Endothelial cell of umbilical vein (primary cell): Measurements from ENCODE around the gene ARL13A. TPM values are rescaled to one million over a fixed set of nuclear protein-coding genes. Genes with fewer than 3 reads are reported as not detected.

Experiments used
- BruUV-seq: library from RNA; stranded (reverse); fragments of 400-500 nt; replicated peaks from 2 replicates; lab custom pipeline; 2021; lab: Mats Ljungman, UMichigan
- CTCF ChIA-PET: fragments of 300-600, 350-600 bp; sonication (Branson Sonifier 250); formaldehyde crosslinking; loops from one replicate; lab custom pipeline; 2021; ENCODE audit warnings: antibody characterized with exemption, inconsistent platforms; lab: Charles Lee
- POLR2A ChIA-PET: fragments of 300-600, 350-600 bp; sonication (Branson Sonifier 250); formaldehyde crosslinking; loops from one replicate; lab custom pipeline; 2021; ENCODE audit warnings: antibody characterized with exemption, inconsistent platforms; lab: Charles Lee
- DNase-seq: peaks from one replicate; pipeline ENCODE4 v3.0.0-alpha.2; 2011; ENCODE audit warnings: low read depth, low spot score
- FAIRE-seq: peaks from 2 replicates; lab custom pipeline; 2011; peaks lifted over from hg19 to GRCh38; lab: Jason Lieb, UNC
- H2AFZ ChIP-seq: 2 replicates; pipeline ENCODE4 v1.6.0; 2012; ENCODE audit warnings: low read depth, low read length, control low read depth, inconsistent platforms
- H3K27ac ChIP-seq: 2 replicates; pipeline ENCODE4 v1.5.1; 2011; ENCODE audit warnings: low read depth, mild to moderate bottlenecking, control low read depth, low read length, moderate library complexity; ENCODE audit not compliant: insufficient read depth
- H3K27me3 ChIP-seq, 2 experiments: 2 replicates each; pipeline versions ENCODE4 v1.6.0 to v1.6.1; 2011; ENCODE audit warnings: low read length in 2 of 2, mixed read lengths in 1 of 2; ENCODE audit not compliant: control insufficient read depth in 2 of 2, insufficient read depth in 2 of 2
- H3K36me3 ChIP-seq, 2 experiments: 2 replicates in 1 of 2; 3 replicates in 1 of 2; pipeline ENCODE4 v1.5.1; 2011; ENCODE audit warnings: low read length in 2 of 2, mild to moderate bottlenecking in 1 of 2, moderate library complexity in 1 of 2; ENCODE audit not compliant: control insufficient read depth in 2 of 2, insufficient read depth in 2 of 2; ENCODE audit errors: extremely low read depth in 1 of 2
- H3K4me1 ChIP-seq: 3 replicates; pipeline ENCODE4 v1.5.1; 2011; ENCODE audit warnings: mild to moderate bottlenecking, low read length; ENCODE audit not compliant: control insufficient read depth, insufficient read depth; ENCODE audit errors: extremely low read depth
- H3K4me2 ChIP-seq: 2 replicates; pipeline ENCODE4 v1.6.1; 2011; ENCODE audit warnings: low read length, control low read depth, mixed read lengths; ENCODE audit not compliant: insufficient read depth
- H3K4me3 ChIP-seq, 3 experiments: fragments of 200-600 bp in 1 of 3; sonication (generic), shearing (Covaris generic) in 1 of 3; replicated peaks in 1 of 3; 2 replicates each; pipeline ENCODE4 v1.5.1; 2011 to 2016; ENCODE audit warnings: control low read depth in 3 of 3, low read length in 3 of 3, mild to moderate bottlenecking in 2 of 3, inconsistent platforms in 1 of 3, low read depth in 1 of 3, moderate library complexity in 1 of 3; ENCODE audit not compliant: insufficient read depth in 1 of 3
- H3K79me2 ChIP-seq: 2 replicates; pipeline ENCODE4 v1.6.0; 2012; ENCODE audit warnings: low read length, inconsistent platforms; ENCODE audit not compliant: control insufficient read depth, insufficient read depth
- H3K9ac ChIP-seq: replicated peaks from 2 replicates; pipeline ENCODE3; 2011; ENCODE audit warnings: low read length, control low read depth; ENCODE audit not compliant: insufficient read depth; ENCODE audit errors: extremely low read depth
- H3K9me1 ChIP-seq: replicated peaks from 3 replicates; pipeline ENCODE4 v1.6.0; 2011; ENCODE audit warnings: mild to moderate bottlenecking, low read length; ENCODE audit not compliant: control insufficient read depth, insufficient read depth; ENCODE audit errors: extremely low read depth
- H3K9me3 ChIP-seq: replicated peaks from 2 replicates; pipeline ENCODE4 v1.5.1; 2012; ENCODE audit warnings: low read length, inconsistent platforms; ENCODE audit not compliant: control insufficient read depth, insufficient read depth
- H4K20me1 ChIP-seq: replicated peaks from 2 replicates; pipeline ENCODE3; 2011; ENCODE audit warnings: mild to moderate bottlenecking, low read length; ENCODE audit not compliant: control insufficient read depth, insufficient read depth; ENCODE audit errors: extremely low read depth
- CTCF ChIP-seq, 2 donors: IDR thresholded peaks; 1 replicate in 1 of 2; 2 replicates in 1 of 2; pipeline ENCODE4 v1.5.1; 2011; ENCODE audit warnings: low read length in 2 of 2, mild to moderate bottlenecking in 2 of 2, moderate library complexity in 2 of 2, control low read depth in 1 of 2, inconsistent platforms in 1 of 2, low read depth in 1 of 2; ENCODE audit not compliant: insufficient read depth in 1 of 2; ENCODE audit errors: extremely low read depth in 1 of 2
- EZH2 ChIP-seq: IDR thresholded peaks from 2 replicates; pipeline ENCODE4 v1.6.1; 2012; ENCODE audit warnings: borderline replicate concordance, low read depth, mild to moderate bottlenecking, moderate library complexity, low read length, inconsistent platforms; ENCODE audit not compliant: severe bottlenecking
- FOS ChIP-seq: IDR thresholded peaks from 2 replicates; pipeline ENCODE4 v1.6.1; 2011; ENCODE audit warnings: mild to moderate bottlenecking, low read length, moderate library complexity, borderline replicate concordance; ENCODE audit not compliant: insufficient read depth
- GATA2 ChIP-seq: IDR thresholded peaks from 2 replicates; pipeline ENCODE4 v1.7.0; 2011; ENCODE audit warnings: low read depth, mild to moderate bottlenecking, moderate library complexity, mixed read lengths, low read length; ENCODE audit not compliant: insufficient read length, insufficient read depth
- JUN ChIP-seq: IDR thresholded peaks from 2 replicates; pipeline ENCODE4 v1.6.1; 2011; ENCODE audit warnings: borderline replicate concordance, low read depth; ENCODE audit not compliant: insufficient read length, insufficient read depth
- MAX ChIP-seq: IDR thresholded peaks from 2 replicates; pipeline ENCODE4 v1.6.1; 2011; ENCODE audit not compliant: insufficient read depth, insufficient read length
- MYC ChIP-seq: IDR thresholded peaks from one replicate; pipeline ENCODE4 v1.6.1; 2011; ENCODE audit warnings: mild to moderate bottlenecking, low read depth, low read length
- POLR2A ChIP-seq: IDR thresholded peaks from 2 replicates; pipeline ENCODE4 v1.6.1; 2012; ENCODE audit warnings: low read depth, mild to moderate bottlenecking, control low read depth, low read length
- POLR2AphosphoS5 ChIP-seq: IDR thresholded peaks from 2 replicates; pipeline ENCODE4 v1.6.1; 2012; ENCODE audit warnings: low read depth, mild to moderate bottlenecking, control low read depth, low read length, moderate library complexity; ENCODE audit not compliant: insufficient read depth
- dilution Hi-C: fragments of 300-500 bp; cut with MboI; formaldehyde crosslinking; loops from one replicate; pipeline ENCODE4 v1.15.0; 2019; ENCODE audit warnings: low sequenced_read_pairs; ENCODE audit not compliant: extremely low pct_ligation_motif_present
- intact Hi-C: fragments of 100-400 bp; cut with micrococcal nuclease; formaldehyde crosslinking; loops from one replicate; pipeline ENCODE4 v1.10.0; 2022
- polyA plus RNA-seq, 4 experiments: library from polyadenylated mRNA; depleted of rRNA in 3 of 4; stranded (reverse) in 3 of 4; unstranded in 1 of 4; fragments of >200 nt; gene quantifications; 2 replicates each; pipeline versions ENCODE4 v1.2.1 to v1.2.3, GENCODE V29; 2011 to 2012; ENCODE audit warnings: missing spikeins in 1 of 4
- total RNA-seq: library from RNA; stranded (reverse); gene quantifications from 2 replicates; pipeline ENCODE4 v1.2.3, GENCODE V29; 2021

Gene ARL13A
- total and polyA plus RNA-seq, 2 donors (not counting 3 experiments of a cell fraction or from before 2014, with no cell fraction given), result not detected

- H3K27me3 ChIP-seq, result no peaks in the 10 kb centered on the region
- H3K36me3 ChIP-seq, result peaks cover 0 to 3% of the 10 kb centered on the region in 2 experiments
- CTCF ChIA-PET, result interaction anchor here (1.2 kb wide), 1 partner anchor 36 kb away, joined by 3 read pairs; no protein-coding TSS in a partner anchor
- H3K9ac ChIP-seq, result no peak overlapping the region
- no peak overlapping the region for H3K4me3 ChIP-seq
- H3K27ac ChIP-seq, result no peak overlapping the region
- H3K9me1 ChIP-seq, result no peaks in the 10 kb centered on the region
- POLR2A ChIA-PET, result no interaction called here
- TF ChIP-seq POLR2AphosphoS5 (no peak), CTCF (IDR thresholded peaks at IDR 0.05; ENCODE audit: extremely low read depth in 1 of 2, insufficient read depth in 1 of 2, low read depth in 1 of 2, low read length in 2 of 2) (no peak), MYC (no peak), GATA2 (no peak), JUN (no peak), POLR2A (no peak), EZH2 (no peak), FOS (no peak), MAX (no peak)
- H3K9me3 ChIP-seq, result no peaks in the 10 kb centered on the region
- no peaks in the 10 kb centered on the region for H3K79me2 ChIP-seq
- no TSS peak for BruUV-seq
- DNase-seq, result no peak
- dilution Hi-C loops (no loop called here), intact Hi-C loops (no loop called here)
- FAIRE-seq, result no peak
- H4K20me1 ChIP-seq, result no peaks in the 10 kb centered on the region
- H2AFZ ChIP-seq, result no peak overlapping the region
- no peaks in the 10 kb centered on the region for H3K4me1 ChIP-seq
- H3K4me2 ChIP-seq, result no peak overlapping the region
These were observed 70.7 kb downstream of the ARL13A start for GRCh38 chrX:101040197-101040596.

Other genes with a start within 250 kb of the ARL13A start
- 18.4 and 25.6 TPM in 2 replicates for gene SYTL4, start 237.6 kb upstream of the ARL13A start, total RNA-seq
- gene SYTL4, start 237.6 kb upstream of the ARL13A start, polyA plus RNA-seq, result 8.1 and 44.1 TPM in 2 replicates
- gene CSTF2, start 149.3 kb upstream of the ARL13A start, total RNA-seq, result 24.8 and 25.2 TPM in 2 replicates
- 14.3 and 18.5 TPM in 2 replicates for gene CSTF2, start 149.3 kb upstream of the ARL13A start, polyA plus RNA-seq
- not detected in 2 replicates for gene NOX1, start 95.3 kb upstream of the ARL13A start, total RNA-seq
- gene NOX1, start 95.3 kb upstream of the ARL13A start, polyA plus RNA-seq, result not detected in 2 replicates
- gene XKRX, start 40.8 kb upstream of the ARL13A start, total RNA-seq, result 0.88 and 1.5 TPM in 2 replicates
- gene XKRX, start 40.8 kb upstream of the ARL13A start, polyA plus RNA-seq, result 0.33 and 0.37 TPM in 2 replicates
- 21.3 and 22.9 TPM in 2 replicates for gene TRMT2B, start 82.4 kb downstream of the ARL13A start, total RNA-seq
- 15.8 and 18.3 TPM in 2 replicates for gene TRMT2B, start 82.4 kb downstream of the ARL13A start, polyA plus RNA-seq
- 6.5 and 7.2 TPM in 2 replicates for gene TMEM35A, start 109.2 kb downstream of the ARL13A start, total RNA-seq
- gene TMEM35A, start 109.2 kb downstream of the ARL13A start, polyA plus RNA-seq, result 10.4 and 11.0 TPM in 2 replicates
- 25.7 and 28.9 TPM in 2 replicates for gene CENPI, start 128.5 kb downstream of the ARL13A start, total RNA-seq
- gene CENPI, start 128.5 kb downstream of the ARL13A start, polyA plus RNA-seq, result 7.2 and 7.7 TPM in 2 replicates